CD4-positive, alpha-beta T cell (primary cell): Measurements from ENCODE around the gene POLD1. TPM values are rescaled to one million over a fixed set of nuclear protein-coding genes. Genes with fewer than 3 reads are reported as not detected.

Source experiments
- ATAC-seq: fragments of 200-7000 bp; cut with Tn5 transposase; one replicate; pipeline ENCODE4 v1.10.0; 2022; ENCODE audit warnings: mild to moderate bottlenecking; ENCODE audit not compliant: poor library complexity
- CTCF ChIA-PET: fragments of 350-600 bp; sonication (Branson Sonifier 250); formaldehyde crosslinking; loops from one replicate; lab custom pipeline; 2021; ENCODE audit warnings: antibody characterized with exemption, inconsistent platforms; lab: Charles Lee
- POLR2A ChIA-PET: fragments of 350-600 bp; sonication (Branson Sonifier 250); formaldehyde crosslinking; loops from one replicate; lab custom pipeline; 2021; ENCODE audit warnings: antibody characterized with exemption, inconsistent platforms; lab: Charles Lee
- DNase-seq, 14 experiments: peaks; one replicate each; pipeline ENCODE4 v3.0.0-alpha.2; 2013 to 2020; ENCODE audit warnings: mixed read lengths in 2 of 14
- H3K27ac ChIP-seq, 2 donors: one replicate each; pipeline versions ENCODE4 v1.5.1 to v1.7.0; 2013; ENCODE audit warnings: low read length in 2 of 2, low read depth in 1 of 2, mild to moderate bottlenecking in 1 of 2
- H3K27me3 ChIP-seq, 2 experiments: 1 replicate in 1 of 2; 2 replicates in 1 of 2; pipeline versions ENCODE4 v1.6.1 to v1.7.0; 2013; ENCODE audit warnings: low read length in 2 of 2, control low read depth in 1 of 2, mild to moderate bottlenecking in 1 of 2, moderate library complexity in 1 of 2; ENCODE audit not compliant: insufficient read depth in 2 of 2, control insufficient read depth in 1 of 2
- H3K36me3 ChIP-seq: one replicate; pipeline ENCODE4 v1.6.1; 2013; ENCODE audit warnings: low read length, control low read depth; ENCODE audit not compliant: insufficient read depth
- H3K4me1 ChIP-seq: one replicate; pipeline ENCODE4 v1.6.1; 2013; ENCODE audit warnings: low read length, control low read depth; ENCODE audit not compliant: insufficient read depth
- H3K4me3 ChIP-seq: one replicate; pipeline ENCODE4 v1.5.1; 2013; ENCODE audit warnings: mild to moderate bottlenecking, low read length, moderate library complexity
- H3K9me3 ChIP-seq, 2 experiments: 1 replicate in 1 of 2; 2 replicates in 1 of 2; pipeline versions ENCODE4 v1.6.1 to v1.7.0; 2013; ENCODE audit warnings: low read length in 2 of 2, mild to moderate bottlenecking in 2 of 2, control low read depth in 1 of 2, moderate library complexity in 1 of 2; ENCODE audit not compliant: control insufficient read depth in 1 of 2, insufficient read depth in 1 of 2
- H3K27ac Mint-ChIP-seq: one replicate; pipeline ENCODE4 v1.8.0; 2020; ENCODE audit warnings: mixed read lengths
- H3K27me3 Mint-ChIP-seq: one replicate; pipeline ENCODE4 v1.8.0; 2021; ENCODE audit warnings: mixed read lengths
- H3K36me3 Mint-ChIP-seq: one replicate; pipeline ENCODE4 v1.8.0; 2021; ENCODE audit warnings: low read depth, mixed read lengths
- H3K4me1 Mint-ChIP-seq: one replicate; pipeline ENCODE4 v1.8.0; 2021; ENCODE audit warnings: low read depth, mixed read lengths
- H3K4me3 Mint-ChIP-seq: one replicate; pipeline ENCODE4 v1.8.0; 2020; ENCODE audit warnings: mild to moderate bottlenecking, mixed read lengths
- H3K9me3 Mint-ChIP-seq: one replicate; pipeline ENCODE4 v1.8.0; 2020; ENCODE audit warnings: mixed read lengths
- CTCF ChIP-seq: fragments of 200-600 bp; IDR thresholded peaks from one replicate; pipeline ENCODE4 v1.8.0; 2022; ENCODE audit warnings: antibody characterized with exemption, mild to moderate bottlenecking
- intact Hi-C, 2 experiments: fragments of 100-400 bp; cut with DNase I in 1 of 2; cut with micrococcal nuclease in 1 of 2; formaldehyde crosslinking; loops; one replicate each; pipeline versions ENCODE4 v1.15.1 to v1.9.0; 2023 to 2025; cut with DNase I, micrococcal nuclease
- total RNA-seq, 174 experiments: library from RNA in 2 of 174; stranded (reverse) in 2 of 174; gene quantifications; one replicate each; pipeline ENCODE4 v1.2.3 and lab custom pipeline; 2021 to 2026

POLD1 gene
- total RNA-seq, 2 experiments from 2014 or later = 22.1 to 24.2 TPM

- intact Hi-C loops = no loop called here
- POLR2A ChIA-PET = interaction anchor here (1.0 to 2.4 kb wide), 9 partner anchors 7 to 342 kb away, joined by 3 to 29 read pairs (median 4); partner anchors contain the start of gene NR1H2
- peaks cover 25% of the 10 kb centered on the region for H3K4me1 ChIP-seq
- Mint-ChIP-seq H3K9me3 (no peaks in the 10 kb centered on the region), H3K27me3 (peaks cover 6% of the 10 kb centered on the region), H3K36me3 (peaks cover 75% of the 10 kb centered on the region), H3K4me1 (peaks cover 38% of the 10 kb centered on the region), H3K4me3 (peak overlapping the region; percentile 96), H3K27ac (peak overlapping the region; percentile 90)
- H3K9me3 ChIP-seq = no peaks in the 10 kb centered on the region
- peaks cover 52% of the 10 kb centered on the region for H3K36me3 ChIP-seq
- H3K27me3 ChIP-seq = no peaks in the 10 kb centered on the region
- peak in 1 of 14 experiments; percentile 45 for DNase-seq
- H3K27ac ChIP-seq = peak overlapping the region; percentile 70 to 81
- peak; percentile 21 for ATAC-seq
- CTCF ChIA-PET = interaction anchor here (0.7 to 1.5 kb wide), 3 partner anchors 14 to 26 kb away, joined by 3 to 5 read pairs (median 4); no protein-coding TSS in a partner anchor
- peak overlapping the region; percentile 54 for H3K4me3 ChIP-seq
- no peak for TF ChIP-seq CTCF
These were observed 921 bp upstream of the POLD1 start for GRCh38 chr19:50383001-50383851.

- peak overlapping the region; percentile 66 for H3K4me3 ChIP-seq
- Mint-ChIP-seq H3K9me3 (no peaks in the 10 kb centered on the region), H3K27me3 (peaks cover 6% of the 10 kb centered on the region), H3K27ac (peak overlapping the region; percentile 90), H3K36me3 (peaks cover 62% of the 10 kb centered on the region), H3K4me3 (peak overlapping the region; percentile 96), H3K4me1 (peaks cover 38% of the 10 kb centered on the region)
- POLR2A ChIA-PET = interaction anchor here (0.6 to 2.4 kb wide), 12 partner anchors 9 to 340 kb away, joined by 3 to 29 read pairs (median 4); partner anchors contain the start of genes JOSD2 and NR1H2
- ATAC-seq = no peak
- CTCF ChIA-PET = interaction anchor here (0.7 to 1.5 kb wide), 2 partner anchors 18 to 60 kb away, joined by 3 read pairs; no protein-coding TSS in a partner anchor
- TF ChIP-seq CTCF = no peak
- no peaks in the 10 kb centered on the region for H3K27me3 ChIP-seq
- peaks cover 35% of the 10 kb centered on the region for H3K36me3 ChIP-seq
- H3K27ac ChIP-seq = peak overlapping the region; percentile 42 to 70
- DNase-seq = peak in 1 of 14 experiments; percentile 29
- intact Hi-C loops = loop anchor here in 1 of 2 experiments (1.0 to 2.0 kb wide), 5 partner anchors 9 to 420 kb away; partner anchors contain the start of genes JOSD2 and NR1H2
- H3K9me3 ChIP-seq = no peaks in the 10 kb centered on the region
- H3K4me1 ChIP-seq = peaks cover 19% of the 10 kb centered on the region
These were observed 763 bp downstream of the POLD1 start for GRCh38 chr19:50384685-50385535.

- peak overlapping the region; percentile 42 for H3K27ac Mint-ChIP-seq
- POLR2A ChIA-PET = no interaction called here
These were observed 3.2 kb downstream of the POLD1 start for GRCh38 chr19:50387176-50387867.

More at GRCh38 chr19:50387176-50387867, 3.2 kb downstream of the POLD1 start:
- TF ChIP-seq CTCF = no peak
- ATAC-seq = no peak
- Mint-ChIP-seq H3K4me1 (peaks cover 32% of the 10 kb centered on the region), H3K36me3 (peaks cover 40% of the 10 kb centered on the region), H3K9me3 (no peaks in the 10 kb centered on the region), H3K27me3 (peaks cover 6% of the 10 kb centered on the region), H3K4me3 (peak overlapping the region; percentile 60)
- CTCF ChIA-PET = no interaction called here
- Histone ChIP-seq H3K27ac (no peak overlapping the region), H3K9me3 (no peaks in the 10 kb centered on the region), H3K27me3 (no peaks in the 10 kb centered on the region), H3K4me1 (peaks cover 19% of the 10 kb centered on the region), H3K36me3 (peaks cover 12% of the 10 kb centered on the region), H3K4me3 (no peak overlapping the region)
- peak in 2 of 14 experiments; percentile 44 to 57 for DNase-seq
- intact Hi-C loops = no loop called here
